GM19372 (cell line): ENCODE measurements around the gene LEMD2.

Experiments
- ATAC-seq: cut with Tn5 transposase; IDR thresholded peaks from one replicate; pipeline ENCODE4 v1.9.1; 2021; ENCODE audit warnings: mild to moderate bottlenecking, low read depth, moderate library complexity; ENCODE audit not compliant: unreplicated experiment

Gene LEMD2

GRCh38 chr6:33725222-33725621, 63.7 kb downstream of the LEMD2 start:
- ATAC-seq: no peak

- ATAC-seq: no peak
Observed at GRCh38 chr6:33724102-33725023, 64.6 kb downstream of the LEMD2 start.

- ATAC-seq: no peak
Observed at GRCh38 chr6:33723371-33724085, 65.4 kb downstream of the LEMD2 start.

GRCh38 chr6:33722103-33722623, 66.8 kb downstream of the LEMD2 start:
- ATAC-seq: no peak

GRCh38 chr6:33721508-33721907, 67.4 kb downstream of the LEMD2 start:
- ATAC-seq: no peak
